Measurements from ENCODE around the gene AKAP11. TPM values are rescaled to one million over a fixed set of nuclear protein-coding genes. Genes with fewer than 3 reads are reported as not detected.

Gene AKAP11
- total RNA-seq, 1 donor from 2014 or later: 30.6 TPM

DNA sequence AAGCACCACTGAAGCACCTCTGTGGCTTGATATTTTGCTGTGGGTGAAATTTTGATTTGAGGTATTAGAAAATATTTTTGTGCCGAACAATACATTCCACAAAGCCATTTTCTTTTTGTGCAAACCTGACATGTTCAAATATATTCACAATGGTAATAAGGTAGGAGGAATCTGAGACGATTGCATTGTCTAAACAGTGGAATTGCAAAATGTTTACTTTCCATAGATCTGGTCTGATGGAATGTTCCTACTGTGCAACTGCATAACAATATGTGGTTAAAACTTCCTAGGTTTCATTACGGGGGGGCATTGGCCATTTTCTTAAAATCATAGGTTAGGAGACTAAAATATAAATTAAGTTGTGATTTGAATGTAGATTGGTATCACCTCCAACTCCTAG lies 42.7 kb upstream of the AKAP11 start:
- H3K4me1 Mint-ChIP-seq (ENCODE audit: low read depth): peaks cover 16% of the 10 kb centered on the region
- no peaks in the 10 kb centered on the region for H3K27me3 Mint-ChIP-seq
- H3K4me3 Mint-ChIP-seq (ENCODE audit: low read depth): no peak overlapping the region

DNA sequence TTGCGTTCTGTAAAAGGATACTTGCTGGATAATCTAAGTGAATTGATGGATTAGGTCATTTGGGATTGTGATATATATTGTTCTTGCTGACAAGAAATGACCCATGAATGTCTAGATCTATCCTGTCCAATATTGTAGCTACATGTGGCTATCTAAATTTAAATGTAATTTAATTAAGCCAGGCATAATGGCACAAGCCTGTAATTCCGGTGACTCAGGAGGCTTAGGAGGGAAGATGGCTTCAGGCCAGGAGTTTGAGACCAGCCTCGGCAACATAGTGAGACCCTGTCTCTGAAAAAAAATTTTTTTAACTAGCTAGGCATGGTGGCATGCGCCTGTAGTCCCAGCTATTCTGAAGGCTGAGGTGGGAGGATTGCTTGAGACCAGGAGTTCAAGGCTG lies 39.3 kb upstream of the AKAP11 start:
- Mint-ChIP-seq H3K4me1 (ENCODE audit: low read depth) (peaks cover 17% of the 10 kb centered on the region), H3K4me3 (ENCODE audit: low read depth) (no peak overlapping the region), H3K27me3 (no peaks in the 10 kb centered on the region), H3K36me3 (ENCODE audit: insufficient read depth) (no peaks in the 10 kb centered on the region), H3K27ac (no peak overlapping the region), H3K9me3 (ENCODE audit: low read depth) (no peaks in the 10 kb centered on the region)
- no peak for DNase-seq (ENCODE audit: low spot score, unreplicated experiment)
- TF ChIP-seq, protein P1, sequence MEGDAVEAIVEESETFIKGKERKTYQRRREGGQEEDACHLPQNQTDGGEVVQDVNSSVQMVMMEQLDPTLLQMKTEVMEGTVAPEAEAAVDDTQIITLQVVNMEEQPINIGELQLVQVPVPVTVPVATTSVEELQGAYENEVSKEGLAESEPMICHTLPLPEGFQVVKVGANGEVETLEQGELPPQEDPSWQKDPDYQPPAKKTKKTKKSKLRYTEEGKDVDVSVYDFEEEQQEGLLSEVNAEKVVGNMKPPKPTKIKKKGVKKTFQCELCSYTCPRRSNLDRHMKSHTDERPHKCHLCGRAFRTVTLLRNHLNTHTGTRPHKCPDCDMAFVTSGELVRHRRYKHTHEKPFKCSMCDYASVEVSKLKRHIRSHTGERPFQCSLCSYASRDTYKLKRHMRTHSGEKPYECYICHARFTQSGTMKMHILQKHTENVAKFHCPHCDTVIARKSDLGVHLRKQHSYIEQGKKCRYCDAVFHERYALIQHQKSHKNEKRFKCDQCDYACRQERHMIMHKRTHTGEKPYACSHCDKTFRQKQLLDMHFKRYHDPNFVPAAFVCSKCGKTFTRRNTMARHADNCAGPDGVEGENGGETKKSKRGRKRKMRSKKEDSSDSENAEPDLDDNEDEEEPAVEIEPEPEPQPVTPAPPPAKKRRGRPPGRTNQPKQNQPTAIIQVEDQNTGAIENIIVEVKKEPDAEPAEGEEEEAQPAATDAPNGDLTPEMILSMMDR (IDR thresholded peaks at IDR 0.05; ENCODE audit: unreplicated experiment): no peak

More for the DNA sequence above, 42.7 kb upstream of the AKAP11 start:
- Mint-ChIP-seq H3K36me3 (ENCODE audit: insufficient read depth) (peaks cover 5% of the 10 kb centered on the region), H3K9me3 (ENCODE audit: low read depth) (peaks cover 5% of the 10 kb centered on the region), H3K27ac (no peak overlapping the region)
- TF ChIP-seq, protein P1 (IDR thresholded peaks at IDR 0.05; ENCODE audit: unreplicated experiment): no peak
- no peak for DNase-seq (ENCODE audit: low spot score, unreplicated experiment)

- Mint-ChIP-seq H3K27me3 (no peaks in the 10 kb centered on the region), H3K4me1 (ENCODE audit: low read depth) (peaks cover 15% of the 10 kb centered on the region), H3K36me3 (ENCODE audit: insufficient read depth) (no peaks in the 10 kb centered on the region), H3K9me3 (ENCODE audit: low read depth) (no peaks in the 10 kb centered on the region), H3K27ac (no peak overlapping the region), H3K4me3 (ENCODE audit: low read depth) (no peak overlapping the region)
- TF ChIP-seq, protein P1 (IDR thresholded peaks at IDR 0.05; ENCODE audit: unreplicated experiment): no peak
- no peak for DNase-seq (ENCODE audit: low spot score, unreplicated experiment)
Measured at GRCh38 chr13:42233726-42234125, 38.2 kb upstream of the AKAP11 start.

DNA sequence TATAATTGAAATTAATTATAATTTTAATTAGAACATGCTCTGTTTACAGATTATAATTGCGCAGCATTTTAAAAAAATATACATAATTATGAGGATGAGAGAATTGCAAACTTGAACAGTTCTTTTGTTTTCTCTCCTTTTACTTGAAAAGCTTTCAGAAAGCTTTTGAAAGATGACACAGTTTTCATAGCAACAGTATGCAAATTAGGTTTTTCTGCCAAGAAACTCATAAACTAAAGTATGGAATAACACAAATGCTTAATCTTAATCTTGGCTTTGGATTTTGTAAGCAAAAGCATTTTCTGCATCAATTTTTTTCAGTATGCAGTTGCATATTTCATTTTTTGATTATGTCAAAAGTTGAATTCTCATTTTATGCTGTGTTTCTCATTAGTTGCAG lies 32.8 kb upstream of the AKAP11 start:
- H3K27me3 Mint-ChIP-seq: no peaks in the 10 kb centered on the region
- no peaks in the 10 kb centered on the region for H3K9me3 Mint-ChIP-seq (ENCODE audit: low read depth)
- no peak overlapping the region for H3K4me3 Mint-ChIP-seq (ENCODE audit: low read depth)
- H3K27ac Mint-ChIP-seq: no peak overlapping the region
- H3K36me3 Mint-ChIP-seq (ENCODE audit: insufficient read depth): no peaks in the 10 kb centered on the region
- peaks cover 9% of the 10 kb centered on the region for H3K4me1 Mint-ChIP-seq (ENCODE audit: low read depth)
- TF ChIP-seq, protein P1 (IDR thresholded peaks at IDR 0.05; ENCODE audit: unreplicated experiment): no peak
- no peak for DNase-seq (ENCODE audit: low spot score, unreplicated experiment)

DNA sequence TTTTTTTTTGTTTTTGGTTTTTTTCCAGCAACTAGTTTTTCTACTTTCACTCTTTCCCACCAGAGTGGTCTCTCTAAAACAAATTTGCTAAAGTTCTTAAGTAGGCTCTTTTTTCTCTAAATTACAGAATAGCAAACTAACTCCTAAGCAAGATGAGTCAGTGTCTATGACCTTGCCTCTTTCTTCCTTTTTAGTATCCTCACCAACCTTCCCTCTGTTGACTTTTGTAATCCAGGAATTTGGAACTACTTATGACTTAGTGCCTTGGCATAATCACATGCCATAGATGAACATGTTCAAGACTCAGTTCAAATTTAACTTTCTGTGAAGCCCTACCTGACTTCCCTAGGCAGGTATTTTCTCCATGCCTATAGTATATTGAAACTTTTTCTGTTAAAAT lies 32.3 kb upstream of the AKAP11 start:
- Mint-ChIP-seq H3K27me3 (no peaks in the 10 kb centered on the region), H3K4me3 (ENCODE audit: low read depth) (no peak overlapping the region), H3K27ac (no peak overlapping the region), H3K4me1 (ENCODE audit: low read depth) (peaks cover 7% of the 10 kb centered on the region), H3K9me3 (ENCODE audit: low read depth) (no peaks in the 10 kb centered on the region), H3K36me3 (ENCODE audit: insufficient read depth) (no peaks in the 10 kb centered on the region)
- DNase-seq (ENCODE audit: low spot score, unreplicated experiment): no peak
- TF ChIP-seq, protein P1 (IDR thresholded peaks at IDR 0.05; ENCODE audit: unreplicated experiment): no peak

Data from progenitor cell of endocrine pancreas (in vitro differentiated cells).